Activated CD8-positive, alpha-beta T cell treated with anti-CD3 and anti-CD28 coated beads, Interleukin-2, amount 10 ng/mL, durations not matched to agents 7 days and 5 days (primary cell): ENCODE results near the gene MPZL1. TPM values are rescaled to one million over a fixed set of nuclear protein-coding genes. Genes with fewer than 3 reads are reported as not detected.

Experiments
- ATAC-seq: fragments of 150-1000 bp; cut with Tn5 transposase; one replicate; pipeline ENCODE4 v1.10.0; 2021; ENCODE audit warnings: moderate library complexity
- CTCF ChIA-PET: fragments of 350-600 bp; sonication (Branson Sonifier 250); formaldehyde crosslinking; loops from one replicate; lab custom pipeline; 2021; ENCODE audit warnings: antibody characterized with exemption; lab: Charles Lee
- POLR2A ChIA-PET: fragments of 350-600 bp; sonication (Branson Sonifier 250); formaldehyde crosslinking; loops from one replicate; lab custom pipeline; 2021; ENCODE audit warnings: antibody characterized with exemption; lab: Charles Lee
- DNase-seq: peaks from one replicate; pipeline ENCODE4 v3.0.0-alpha.2; 2020
- H3K27ac Mint-ChIP-seq: one replicate; pipeline ENCODE4 v1.8.0; 2021; ENCODE audit warnings: mild to moderate bottlenecking, mixed read lengths
- H3K27me3 Mint-ChIP-seq: one replicate; pipeline ENCODE4 v1.8.0; 2021; ENCODE audit warnings: low read depth, mixed read lengths
- H3K36me3 Mint-ChIP-seq: one replicate; pipeline ENCODE4 v1.8.0; 2021; ENCODE audit warnings: low read depth, mixed read lengths
- H3K4me1 Mint-ChIP-seq: one replicate; pipeline ENCODE4 v1.8.0; 2021; ENCODE audit warnings: low read depth, mixed read lengths
- H3K4me3 Mint-ChIP-seq: one replicate; pipeline ENCODE4 v1.8.0; 2021; ENCODE audit warnings: mild to moderate bottlenecking, mixed read lengths
- H3K9me3 Mint-ChIP-seq: one replicate; pipeline ENCODE4 v1.8.0; 2022; ENCODE audit warnings: mixed read lengths; ENCODE audit not compliant: insufficient read depth
- total RNA-seq, 2 experiments: library from RNA; stranded (reverse); gene quantifications; one replicate each; pipeline ENCODE4 v1.2.3, GENCODE V29; 2021

Gene MPZL1
- total RNA-seq, 2 experiments from 2014 or later: 12.5 to 13.6 TPM

DNA sequence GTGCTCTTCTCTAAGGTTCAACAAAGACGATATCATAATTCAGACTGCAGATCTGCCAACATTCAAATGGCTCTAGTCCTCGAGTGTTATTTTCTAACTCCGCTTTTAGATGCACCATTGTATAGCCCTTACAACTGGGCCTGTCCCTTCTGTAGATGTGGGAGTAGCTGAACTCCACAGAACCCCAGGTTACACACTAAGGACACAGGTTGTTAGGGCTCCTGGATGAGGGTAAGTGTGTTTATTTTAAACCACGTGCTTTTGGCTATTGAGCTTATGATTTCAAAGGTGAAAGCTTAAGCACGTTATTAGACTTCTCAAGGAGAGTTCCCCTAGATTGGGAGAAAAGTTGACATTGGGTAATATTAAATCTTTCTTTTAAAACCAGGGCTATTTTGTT lies 64.7 kb downstream of the MPZL1 start:
- Mint-ChIP-seq H3K36me3 (no peaks in the 10 kb centered on the region), H3K4me1 (peaks cover 5% of the 10 kb centered on the region), H3K27ac (no peak overlapping the region), H3K9me3 (no peaks in the 10 kb centered on the region), H3K4me3 (no peak overlapping the region), H3K27me3 (no peaks in the 10 kb centered on the region)
- ChIA-PET CTCF (interaction anchor here (1.8 kb wide), 1 partner anchor 71 kb away, joined by 4 read pairs; no protein-coding TSS in a partner anchor), POLR2A (no interaction called here)
- no peak for DNase-seq
- ATAC-seq: no peak

DNA sequence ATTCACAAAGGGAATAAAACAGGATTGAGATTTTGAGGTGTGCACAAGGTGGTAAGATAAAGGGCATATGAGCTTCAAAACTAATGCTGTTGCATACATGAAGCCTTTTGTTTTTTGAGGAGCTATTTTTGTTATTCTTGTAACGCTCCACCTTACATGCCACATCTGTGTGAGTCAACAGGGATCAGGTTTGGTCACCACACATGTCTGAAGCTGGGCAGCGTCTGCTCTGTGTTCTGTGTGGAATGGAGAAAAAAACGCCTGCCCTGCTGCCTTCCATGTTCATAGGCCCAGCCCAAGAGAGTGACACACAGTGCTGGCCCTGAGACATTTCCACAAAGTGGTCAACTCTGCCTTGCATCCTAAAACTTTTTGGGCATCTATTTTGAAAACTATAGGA lies 67.7 kb downstream of the MPZL1 start:
- CTCF ChIA-PET: interaction anchor here (1.2 to 1.3 kb wide), 3 partner anchors 8 to 293 kb away, joined by 3 to 4 read pairs (median 3); no protein-coding TSS in a partner anchor
- H3K36me3 Mint-ChIP-seq: peaks cover 2% of the 10 kb centered on the region
- H3K9me3 Mint-ChIP-seq: no peaks in the 10 kb centered on the region
- no peak for DNase-seq
- POLR2A ChIA-PET: no interaction called here
- H3K4me1 Mint-ChIP-seq: peaks cover 5% of the 10 kb centered on the region
- no peak overlapping the region for H3K27ac Mint-ChIP-seq
- no peaks in the 10 kb centered on the region for H3K27me3 Mint-ChIP-seq
- H3K4me3 Mint-ChIP-seq: no peak overlapping the region
- no peak for ATAC-seq

DNA sequence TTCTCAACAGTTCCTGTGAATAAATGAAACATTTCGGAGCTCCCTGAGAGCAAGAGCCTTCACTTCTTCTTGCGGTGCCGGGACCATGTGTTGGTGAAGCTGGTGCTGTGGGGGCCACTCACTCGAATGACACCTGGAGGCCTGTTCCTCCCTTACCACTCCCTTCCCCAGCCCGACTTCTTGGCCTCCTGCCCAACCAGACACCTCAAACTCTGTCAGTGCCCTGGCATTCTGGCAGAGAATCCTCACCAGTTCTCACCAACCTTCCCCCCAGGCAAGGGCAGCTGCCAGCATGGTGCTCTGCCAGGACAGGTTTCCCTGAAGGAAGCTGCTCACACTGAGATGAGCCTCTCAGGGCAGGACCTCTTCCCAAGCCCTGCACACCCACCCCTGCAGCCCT lies 68.3 kb downstream of the MPZL1 start:
- Mint-ChIP-seq H3K9me3 (no peaks in the 10 kb centered on the region), H3K4me1 (peaks cover 3% of the 10 kb centered on the region), H3K27ac (no peak overlapping the region), H3K36me3 (peaks cover 2% of the 10 kb centered on the region), H3K4me3 (no peak overlapping the region), H3K27me3 (no peaks in the 10 kb centered on the region)
- POLR2A ChIA-PET: no interaction called here
- no peak for DNase-seq
- no peak for ATAC-seq
- CTCF ChIA-PET: interaction anchor here (1.3 kb wide), 1 partner anchor 13 kb away, joined by 4 read pairs; no protein-coding TSS in a partner anchor

DNA sequence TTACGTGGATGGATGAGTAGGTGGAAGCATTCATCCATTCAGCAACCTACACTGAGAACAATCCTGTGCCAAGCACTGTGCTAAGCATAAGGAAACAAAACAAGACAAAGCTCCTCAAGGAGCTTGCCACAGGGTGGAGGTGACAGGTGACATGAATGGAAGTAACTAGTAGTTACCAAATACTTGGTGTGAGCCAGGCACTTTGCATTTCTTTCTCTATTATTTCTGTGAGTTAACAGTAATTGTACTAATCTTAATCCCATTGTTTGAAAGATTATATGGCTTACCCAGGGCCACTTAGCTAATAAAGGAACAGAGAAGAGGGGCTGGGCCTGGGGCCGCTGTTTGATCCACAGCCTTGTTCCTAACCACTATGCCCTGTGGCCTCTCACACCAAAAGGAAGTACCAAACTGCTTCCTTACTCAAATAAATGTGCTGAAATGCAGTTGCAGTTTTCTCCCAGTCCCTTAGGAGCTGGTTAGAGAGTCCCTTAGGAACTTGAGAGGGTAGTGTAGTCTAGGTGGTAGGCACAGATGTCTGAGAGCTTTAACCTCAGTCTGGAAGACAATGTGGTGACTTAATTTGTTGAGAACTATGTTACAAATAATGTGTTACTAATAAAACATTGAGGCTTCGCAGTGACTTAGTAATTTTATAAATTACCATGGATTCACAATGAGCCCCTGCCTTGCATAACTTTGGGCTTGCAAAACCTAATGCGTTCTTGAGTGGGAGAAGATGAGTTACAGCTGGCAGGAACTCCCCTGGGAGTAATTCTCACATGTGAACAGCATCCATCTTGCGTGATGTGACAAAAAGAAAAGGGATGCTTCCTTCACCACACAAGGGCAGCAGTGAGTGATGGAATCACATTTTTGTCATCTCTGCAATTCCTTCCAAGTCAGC lies 69.8 kb downstream of the MPZL1 start:
- Mint-ChIP-seq H3K4me1 (peaks cover 4% of the 10 kb centered on the region), H3K27ac (no peak overlapping the region), H3K27me3 (no peaks in the 10 kb centered on the region), H3K36me3 (peaks cover 2% of the 10 kb centered on the region), H3K9me3 (no peaks in the 10 kb centered on the region), H3K4me3 (no peak overlapping the region)
- DNase-seq (no peak), ATAC-seq (no peak)
- ChIA-PET POLR2A (no interaction called here), CTCF (interaction anchor here (0.9 to 1.4 kb wide), 2 partner anchors 11 to 23 kb away, joined by 3 to 6 read pairs; no protein-coding TSS in a partner anchor)

DNA sequence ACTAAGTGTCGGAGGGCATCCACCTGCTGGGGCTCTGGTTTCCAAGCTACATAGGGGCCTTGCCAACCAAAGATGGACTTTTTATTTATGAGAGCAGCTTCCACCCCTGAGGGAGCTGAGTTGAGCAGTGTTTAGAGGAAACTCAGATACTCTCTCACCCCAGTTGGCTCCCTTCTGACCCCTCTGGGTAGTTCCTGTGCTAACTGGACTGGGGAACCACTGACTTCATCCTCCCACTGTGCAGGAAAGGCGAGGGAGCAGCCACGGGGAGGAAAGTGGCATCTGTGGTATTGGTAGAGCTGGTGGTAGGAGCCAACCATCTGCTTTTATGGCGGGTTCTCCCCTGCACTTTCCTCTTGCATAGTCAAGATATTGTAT lies 70.4 kb downstream of the MPZL1 start:
- no peak overlapping the region for H3K27ac Mint-ChIP-seq
- POLR2A ChIA-PET: no interaction called here
- H3K27me3 Mint-ChIP-seq: no peaks in the 10 kb centered on the region
- H3K4me1 Mint-ChIP-seq: peaks cover 9% of the 10 kb centered on the region
- DNase-seq: no peak
- H3K36me3 Mint-ChIP-seq: peaks cover 2% of the 10 kb centered on the region
- H3K9me3 Mint-ChIP-seq: no peaks in the 10 kb centered on the region
- no peak overlapping the region for H3K4me3 Mint-ChIP-seq
- CTCF ChIA-PET: interaction anchor here (0.9 to 1.4 kb wide), 2 partner anchors 10 to 23 kb away, joined by 3 to 6 read pairs; no protein-coding TSS in a partner anchor
- no peak for ATAC-seq

DNA sequence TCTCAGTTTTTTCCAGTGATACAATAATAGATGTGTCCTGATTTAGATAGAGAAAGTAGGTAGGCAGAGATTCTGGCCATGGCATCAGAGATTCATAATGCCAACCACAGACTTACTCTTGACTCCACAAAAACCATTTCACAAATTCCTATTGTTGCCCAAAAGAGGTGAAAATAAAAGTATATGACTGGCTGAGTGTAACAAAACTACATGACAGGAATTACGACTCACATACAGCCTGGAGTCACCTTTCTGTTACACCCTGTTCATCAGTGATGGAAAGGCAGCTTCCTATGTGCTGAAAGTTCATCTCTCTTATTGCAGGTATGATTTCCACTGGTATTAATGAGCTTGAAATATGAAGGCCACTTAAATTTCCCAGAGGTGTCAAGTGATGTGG lies 72.3 kb downstream of the MPZL1 start:
- no peak overlapping the region for H3K4me3 Mint-ChIP-seq
- DNase-seq (no peak), ATAC-seq (no peak)
- CTCF ChIA-PET: interaction anchor here (0.7 kb wide), 2 partner anchors 9 to 289 kb away, joined by 3 read pairs; no protein-coding TSS in a partner anchor
- peaks cover 2% of the 10 kb centered on the region for H3K36me3 Mint-ChIP-seq
- no peaks in the 10 kb centered on the region for H3K27me3 Mint-ChIP-seq
- no peaks in the 10 kb centered on the region for H3K9me3 Mint-ChIP-seq
- POLR2A ChIA-PET: no interaction called here
- H3K4me1 Mint-ChIP-seq: peaks cover 11% of the 10 kb centered on the region
- H3K27ac Mint-ChIP-seq: no peak overlapping the region

DNA sequence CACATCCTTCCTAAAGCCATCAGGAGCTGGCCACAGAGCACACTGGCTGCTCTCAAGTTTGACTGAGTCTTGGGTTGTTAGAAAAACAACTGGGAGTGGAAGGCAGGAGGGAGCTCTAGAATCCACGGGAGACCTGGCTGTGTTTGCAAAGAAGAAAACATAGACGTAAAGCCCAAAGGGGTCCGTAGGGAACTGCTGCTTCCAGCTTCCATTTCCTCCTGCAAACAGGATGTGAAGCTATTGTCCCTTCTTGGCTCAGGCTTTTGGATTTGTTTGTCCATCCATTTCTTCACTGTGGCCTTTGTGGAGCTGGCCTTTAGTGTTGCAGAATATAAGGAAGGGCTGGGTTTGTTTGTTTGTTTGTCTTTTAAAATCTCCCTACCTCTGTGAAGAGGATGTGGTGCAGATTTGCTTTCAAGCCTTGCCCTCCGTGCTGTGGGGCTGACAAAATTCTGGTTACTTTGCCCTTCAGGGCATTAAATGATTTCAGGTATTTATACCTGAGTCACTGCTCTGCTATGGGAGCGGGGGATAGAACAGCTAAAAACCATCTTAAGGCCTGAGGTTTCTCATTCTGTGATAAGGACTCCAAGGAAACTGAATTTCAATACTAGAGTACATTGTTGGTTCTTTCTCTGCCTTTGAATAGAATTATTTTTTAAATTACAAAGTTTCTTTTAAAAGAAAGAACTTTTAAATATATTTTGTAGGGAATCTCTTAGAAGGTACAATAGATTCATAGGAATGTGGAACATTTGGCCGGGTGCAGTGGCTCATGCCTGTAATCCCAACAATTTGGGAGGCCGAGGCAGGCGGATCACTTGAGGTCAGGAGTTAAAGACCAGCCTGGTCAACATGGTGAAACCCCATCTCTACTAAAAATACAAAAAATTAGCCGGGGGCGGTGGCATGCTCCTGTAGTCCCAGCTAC lies 74.3 kb downstream of the MPZL1 start:
- DNase-seq (no peak), ATAC-seq (no peak)
- no peak overlapping the region for H3K27ac Mint-ChIP-seq
- CTCF ChIA-PET: interaction anchor here (1.2 to 1.6 kb wide), 3 partner anchors 12 to 286 kb away, joined by 3 to 5 read pairs (median 3); no protein-coding TSS in a partner anchor
- POLR2A ChIA-PET: interaction anchor here (0.5 to 0.8 kb wide), 2 partner anchors 43 to 91 kb away, joined by 3 read pairs; no protein-coding TSS in a partner anchor
- H3K9me3 Mint-ChIP-seq: no peaks in the 10 kb centered on the region
- no peaks in the 10 kb centered on the region for H3K27me3 Mint-ChIP-seq
- no peak overlapping the region for H3K4me3 Mint-ChIP-seq
- peaks cover 2% of the 10 kb centered on the region for H3K36me3 Mint-ChIP-seq
- peaks cover 11% of the 10 kb centered on the region for H3K4me1 Mint-ChIP-seq

DNA sequence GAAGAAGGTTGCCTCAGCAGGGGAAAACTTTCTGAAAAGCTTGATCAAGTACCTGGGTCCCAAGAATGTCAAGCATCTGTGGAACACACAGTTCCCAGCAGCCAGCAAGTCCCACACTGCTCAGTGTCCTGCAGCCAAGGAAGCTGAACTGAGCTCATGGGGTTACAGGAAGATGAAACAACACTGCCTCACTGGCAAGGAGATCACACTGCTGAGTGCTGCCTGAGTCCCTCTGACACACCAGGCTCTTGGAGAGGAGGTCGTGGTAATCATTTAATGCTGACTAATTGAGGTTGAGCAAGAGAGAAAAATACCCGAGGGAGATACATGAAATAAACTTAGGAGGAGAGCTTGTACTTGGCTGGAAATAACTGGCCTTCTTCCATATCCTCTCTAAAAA lies 75.2 kb downstream of the MPZL1 start:
- POLR2A ChIA-PET: interaction anchor here (0.8 kb wide), 1 partner anchor 44 kb away, joined by 3 read pairs; no protein-coding TSS in a partner anchor
- peaks cover 2% of the 10 kb centered on the region for H3K36me3 Mint-ChIP-seq
- H3K27me3 Mint-ChIP-seq: no peaks in the 10 kb centered on the region
- H3K9me3 Mint-ChIP-seq: no peaks in the 10 kb centered on the region
- peaks cover 11% of the 10 kb centered on the region for H3K4me1 Mint-ChIP-seq
- ATAC-seq (peak; percentile 61), DNase-seq (no peak)
- no peak overlapping the region for H3K27ac Mint-ChIP-seq
- H3K4me3 Mint-ChIP-seq: no peak overlapping the region
- CTCF ChIA-PET: interaction anchor here (0.8 to 1.6 kb wide), 3 partner anchors 8 to 285 kb away, joined by 3 to 5 read pairs (median 3); no protein-coding TSS in a partner anchor

DNA sequence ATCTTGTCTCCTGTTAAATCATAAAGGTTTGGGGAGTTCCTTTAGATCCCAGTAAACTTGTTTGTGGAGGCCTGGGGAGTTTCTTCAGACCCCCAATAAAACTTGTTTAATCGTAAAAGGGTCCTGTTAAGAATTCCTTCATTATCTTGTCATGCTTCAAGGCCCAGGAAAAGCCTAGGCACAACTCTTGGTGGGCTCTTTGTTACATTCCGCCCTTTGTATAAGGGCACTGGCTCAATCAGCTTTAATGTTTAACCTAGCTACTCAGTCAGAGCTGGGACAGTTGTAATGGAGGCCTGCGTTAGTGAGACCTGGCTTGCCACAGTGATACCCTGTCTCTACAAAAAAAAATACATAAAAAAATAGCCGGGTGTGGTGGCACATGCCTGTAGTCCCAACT lies 77.2 kb downstream of the MPZL1 start:
- ATAC-seq (no peak), DNase-seq (no peak)
- Mint-ChIP-seq H3K4me1 (peaks cover 17% of the 10 kb centered on the region), H3K27me3 (no peaks in the 10 kb centered on the region), H3K4me3 (no peak overlapping the region), H3K27ac (no peak overlapping the region), H3K36me3 (no peaks in the 10 kb centered on the region), H3K9me3 (no peaks in the 10 kb centered on the region)
- POLR2A ChIA-PET: no interaction called here
- CTCF ChIA-PET: interaction anchor here (1.7 kb wide), 1 partner anchor 283 kb away, joined by 6 read pairs; no protein-coding TSS in a partner anchor

DNA sequence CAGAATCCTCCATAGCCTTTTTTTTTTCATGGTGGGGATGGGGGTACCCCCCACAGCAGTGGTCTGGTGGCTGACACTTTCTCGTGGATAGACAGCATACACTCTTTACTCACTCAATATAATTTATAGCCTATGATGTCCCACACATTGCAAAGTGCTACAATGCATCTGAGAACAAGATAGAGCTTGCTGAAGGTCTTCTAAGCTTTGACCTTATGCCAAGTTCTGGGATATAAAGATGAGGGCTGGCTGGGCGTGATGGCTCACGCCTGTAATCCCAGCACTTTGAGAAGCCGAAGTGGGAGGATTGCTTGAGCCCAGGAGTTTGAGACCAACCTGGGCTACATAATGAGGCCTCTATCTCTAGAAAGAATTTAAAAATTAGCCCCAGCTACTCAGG lies 78.0 kb downstream of the MPZL1 start:
- Mint-ChIP-seq H3K36me3 (no peaks in the 10 kb centered on the region), H3K9me3 (no peaks in the 10 kb centered on the region), H3K4me1 (peaks cover 25% of the 10 kb centered on the region), H3K4me3 (no peak overlapping the region), H3K27me3 (no peaks in the 10 kb centered on the region), H3K27ac (no peak overlapping the region)
- DNase-seq (no peak), ATAC-seq (no peak)
- ChIA-PET CTCF (interaction anchor here (1.7 kb wide), 1 partner anchor 282 kb away, joined by 6 read pairs; no protein-coding TSS in a partner anchor), POLR2A (no interaction called here)

DNA sequence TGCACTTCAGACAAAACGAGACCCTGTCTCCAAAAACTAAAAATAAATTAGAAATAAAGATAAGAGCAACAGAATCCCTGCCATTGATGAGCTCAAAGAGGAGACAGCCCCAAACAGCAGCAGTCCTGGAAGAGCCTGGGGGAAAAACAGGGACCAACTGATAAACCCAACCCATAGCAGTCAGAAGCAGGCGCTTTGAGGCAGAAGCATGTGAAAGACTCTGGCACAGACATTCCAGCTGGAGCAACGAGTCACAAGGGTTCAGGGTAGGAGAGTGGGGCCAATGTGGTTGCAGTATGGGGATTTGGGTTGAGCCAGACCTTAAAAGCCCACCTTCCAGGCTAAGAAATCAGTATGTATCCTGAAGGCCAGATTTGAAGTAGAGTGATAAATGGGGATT lies 78.5 kb downstream of the MPZL1 start:
- ATAC-seq (no peak), DNase-seq (no peak)
- no peak overlapping the region for H3K27ac Mint-ChIP-seq
- no peaks in the 10 kb centered on the region for H3K27me3 Mint-ChIP-seq
- ChIA-PET CTCF (interaction anchor here (0.5 to 1.7 kb wide), 3 partner anchors 38 to 375 kb away, joined by 3 to 6 read pairs (median 3); no protein-coding TSS in a partner anchor), POLR2A (interaction anchor here (1.3 kb wide), 1 partner anchor 85 kb away, joined by 4 read pairs; no protein-coding TSS in a partner anchor)
- peaks cover 30% of the 10 kb centered on the region for H3K4me1 Mint-ChIP-seq
- no peak overlapping the region for H3K4me3 Mint-ChIP-seq
- H3K36me3 Mint-ChIP-seq: no peaks in the 10 kb centered on the region
- H3K9me3 Mint-ChIP-seq: no peaks in the 10 kb centered on the region
